Measurements from ENCODE around the gene EDAR. TPM values are rescaled to one million over a fixed set of nuclear protein-coding genes. Genes with fewer than 3 reads are reported as not detected.

Gene EDAR
- total and polyA plus RNA-seq, 2 of the 8 experiments (the other 6 are each of a cell fraction or from before 2014, with no cell fraction given), result not detected

DNA sequence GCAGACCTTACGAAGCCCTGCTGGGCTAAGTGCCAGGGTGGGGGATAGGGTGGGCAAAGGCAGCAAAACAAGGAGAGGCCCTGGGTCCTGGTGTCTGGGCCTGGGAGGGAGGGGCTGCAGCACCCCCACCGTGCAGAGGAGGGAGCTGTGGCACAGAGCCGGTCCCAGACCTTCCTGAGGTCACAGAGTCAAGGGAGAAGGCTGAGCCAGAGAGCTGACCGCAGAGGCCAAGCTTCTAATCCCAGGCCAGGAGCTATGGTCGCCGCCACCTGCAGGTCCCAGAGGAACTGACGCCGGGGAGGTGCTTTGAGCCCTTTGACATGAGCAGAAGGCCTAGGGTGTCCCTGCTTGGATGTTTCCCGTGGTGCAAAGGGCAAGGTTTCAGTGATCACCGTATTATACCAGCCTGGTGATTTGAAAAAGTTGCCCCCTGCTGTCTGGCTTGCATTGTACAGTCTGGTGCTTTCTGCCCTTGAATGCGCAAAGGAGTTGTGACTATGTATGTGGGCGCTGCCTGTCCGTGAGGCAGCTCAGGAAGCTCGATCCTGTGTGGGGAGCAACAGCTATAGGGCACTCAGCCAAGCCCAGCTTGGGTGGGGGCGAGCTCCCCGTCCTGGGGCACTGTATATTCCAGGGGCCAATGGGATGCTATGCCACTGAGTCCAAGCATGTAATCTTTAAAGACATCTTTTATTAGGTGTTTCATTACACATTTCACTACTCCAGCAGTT lies 44.3 kb downstream of the EDAR start:
- H2BK5ac ChIP-seq (ENCODE audit: low read depth, low read length), result no peak overlapping the region
- H3K27ac ChIP-seq (ENCODE audit: low read depth, low read length), result no peak overlapping the region
- no peak overlapping the region for H2AK5ac ChIP-seq (ENCODE audit: low read depth, low read length)
- no peak overlapping the region for H3K4me3 ChIP-seq (ENCODE audit: extremely low read depth in 1 of 4, insufficient read depth in 2 of 4, low read depth in 3 of 4, low read length in 4 of 4)
- H3K14ac ChIP-seq (ENCODE audit: insufficient read length), result no peak overlapping the region
- no peaks in the 10 kb centered on the region for H3K79me1 ChIP-seq (ENCODE audit: low read depth, low read length)
- H3K4ac ChIP-seq (replicated peaks; ENCODE audit: insufficient read length, low read depth, low read length), result no peak overlapping the region
- no peak overlapping the region for H4K91ac ChIP-seq (replicated peaks; ENCODE audit: insufficient read length, low read length)
- H3K23ac ChIP-seq (ENCODE audit: insufficient read length), result no peak overlapping the region
- no peak overlapping the region for H2BK20ac ChIP-seq (ENCODE audit: low read length)
- no peak overlapping the region for H3K9ac ChIP-seq (replicated peaks in 1 of 4; ENCODE audit: extremely low read depth in 1 of 4, low read depth in 3 of 4, low read length in 3 of 4)
- H4K5ac ChIP-seq (ENCODE audit: insufficient read length, low read depth, low read length), result no peak overlapping the region
- no peaks in the 10 kb centered on the region for H3K36me3 ChIP-seq (ENCODE audit: control insufficient read depth in 2 of 4, insufficient read depth in 4 of 4, low read length in 3 of 4)
- H3K23me2 ChIP-seq (ENCODE audit: low read depth, low read length), result no peaks in the 10 kb centered on the region
- no peaks in the 10 kb centered on the region for H3K4me1 ChIP-seq (replicated peaks in 1 of 4; ENCODE audit: control insufficient read depth in 3 of 4, insufficient read depth in 4 of 4, low read length in 3 of 4)
- no peaks in the 10 kb centered on the region for H3K79me2 ChIP-seq (ENCODE audit: control insufficient read depth in 1 of 2, insufficient read depth in 2 of 2, low read length in 2 of 2)
- no peaks in the 10 kb centered on the region for H3K27me3 ChIP-seq (replicated peaks in 1 of 4; ENCODE audit: control insufficient read depth in 3 of 4, extremely low read depth in 1 of 4, insufficient read depth in 3 of 4, low read length in 3 of 4)
- ChIA-PET POLR2A (ENCODE audit: partially characterized antibody) (interaction anchor here (1.2 kb wide), 1 partner anchor 42 kb away, joined by 3 read pairs; no protein-coding TSS in a partner anchor), CTCF (ENCODE audit: partially characterized antibody) (interaction anchor here (0.6 to 2.5 kb wide), 16 partner anchors 9 to 308 kb away, joined by 3 to 16 read pairs (median 4); no protein-coding TSS in a partner anchor)
- DNase-seq (ENCODE audit: low read depth in 1 of 2, low spot score in 2 of 2) (no peak), FAIRE-seq (no peak)
- H2AFZ ChIP-seq (ENCODE audit: low read length), result no peak overlapping the region
- no peak overlapping the region for H2BK15ac ChIP-seq (ENCODE audit: low read length)
- no peak overlapping the region for H2BK12ac ChIP-seq (ENCODE audit: low read depth, low read length)
- no peak overlapping the region for H3K56ac ChIP-seq (replicated peaks; ENCODE audit: insufficient read length, low read depth, low read length)
- H4K20me1 ChIP-seq (replicated peaks in 1 of 2; ENCODE audit: control insufficient read depth in 1 of 2, insufficient read depth in 2 of 2, low read length in 2 of 2), result no peaks in the 10 kb centered on the region
- WGBS, 2 experiments (ENCODE audit: extremely low coverage in 1 of 2, insufficient coverage in 1 of 2, insufficient read length in 1 of 2, insufficient replicate concordance in 2 of 2, low coverage in 1 of 2, low lambda C conversion rate in 2 of 2, missing lambda C conversion rate in 1 of 2), result 79% methylated on average over 16 of the region's 16 CpGs; no CpG with 5 or more reads in 1 of the 2 experiments
- H3K18ac ChIP-seq (ENCODE audit: extremely low read depth, low read length), result no peak overlapping the region; the same call in 1 of the 2 replicates
- no peak overlapping the region for H3K4me2 ChIP-seq (ENCODE audit: insufficient read depth in 1 of 2, low read depth in 2 of 2, low read length in 2 of 2)
- H2BK120ac ChIP-seq (replicated peaks; ENCODE audit: low read depth, low read length), result no peak overlapping the region
- peaks cover 11 to 19% of the 10 kb centered on the region in 2 experiments for H3K9me3 ChIP-seq (ENCODE audit: insufficient read depth in 2 of 2, low read depth in 1 of 2, low read length in 1 of 2)
- 0 out of 2 replicates have a peak overlapping the region, but pooled peaks have one; percentile 40 for H4K8ac ChIP-seq (ENCODE audit: extremely low read depth, insufficient read depth, low read length)
- TF ChIP-seq GTF2F1 (IDR thresholded peaks at IDR 0.05; ENCODE audit: borderline replicate concordance, low read depth, low read length) (no peak), CBX5 (IDR thresholded peaks at IDR 0.05; ENCODE audit: low read depth, low read length) (no peak)

Data from H1 (cell line).